Stimulated activated naive CD8-positive, alpha-beta T cell treated with anti-CD3 and anti-CD28 coated beads, Interleukin-15, Interleukin-2, amounts not matched to agents 100 ng/mL and 50 ng/mL, for 24 hours (primary cell): ENCODE data around the gene ZNF213.
"Not testable (repeated sequence)": the region's sequence is repeated elsewhere in the genome, so short reads cannot be mapped to it uniquely, and the experiment has no call there.

ENCODE experiments used
- H3K27ac Mint-ChIP-seq: one replicate; pipeline ENCODE4 v1.8.0; 2021; ENCODE audit warnings: mild to moderate bottlenecking, mixed read lengths
- H3K27me3 Mint-ChIP-seq: one replicate; pipeline ENCODE4 v1.8.0; 2021; ENCODE audit warnings: mixed read lengths
- H3K36me3 Mint-ChIP-seq: one replicate; pipeline ENCODE4 v1.8.0; 2021; ENCODE audit warnings: low read depth, mixed read lengths
- H3K4me1 Mint-ChIP-seq: one replicate; pipeline ENCODE4 v1.8.0; 2021; ENCODE audit warnings: low read depth, mixed read lengths
- H3K4me3 Mint-ChIP-seq: one replicate; pipeline ENCODE4 v1.8.0; 2021; ENCODE audit warnings: mild to moderate bottlenecking, mixed read lengths
- H3K9me3 Mint-ChIP-seq: one replicate; pipeline ENCODE4 v1.8.0; 2021; ENCODE audit warnings: mixed read lengths

The ZNF213 gene

GRCh38 chr16:3137267-3137666, 2.4 kb downstream of the ZNF213 start:
- H3K9me3 Mint-ChIP-seq, result no peaks in the 10 kb centered on the region
- peaks cover 8% of the 10 kb centered on the region for H3K36me3 Mint-ChIP-seq
- peaks cover 21% of the 10 kb centered on the region for H3K4me1 Mint-ChIP-seq
- H3K27ac Mint-ChIP-seq, result no peak overlapping the region
- H3K27me3 Mint-ChIP-seq, result no peaks in the 10 kb centered on the region
- H3K4me3 Mint-ChIP-seq, result no peak overlapping the region

- Mint-ChIP-seq H3K27ac (no peak overlapping the region), H3K36me3 (peaks cover 8% of the 10 kb centered on the region), H3K4me3 (no peak overlapping the region), H3K9me3 (no peaks in the 10 kb centered on the region), H3K4me1 (peaks cover 16% of the 10 kb centered on the region), H3K27me3 (no peaks in the 10 kb centered on the region)
These were observed 3.5 kb downstream of the ZNF213 start for GRCh38 chr16:3138342-3138741.

- Mint-ChIP-seq H3K36me3 (peaks cover 8% of the 10 kb centered on the region), H3K27ac (no peak overlapping the region), H3K4me1 (peaks cover 15% of the 10 kb centered on the region), H3K9me3 (no peaks in the 10 kb centered on the region), H3K27me3 (no peaks in the 10 kb centered on the region), H3K4me3 (no peak overlapping the region)
These were observed 4.1 kb downstream of the ZNF213 start for GRCh38 chr16:3138823-3139426.

- H3K36me3 Mint-ChIP-seq, H3K9me3 Mint-ChIP-seq, H3K27me3 Mint-ChIP-seq, H3K27ac Mint-ChIP-seq, H3K4me3 Mint-ChIP-seq: not testable (repeated sequence)
- peaks cover 15% of the 10 kb centered on the region for H3K4me1 Mint-ChIP-seq
These were observed 4.7 kb downstream of the ZNF213 start for GRCh38 chr16:3139561-3139960.

GRCh38 chr16:3140603-3141427, 6.0 kb downstream of the ZNF213 start:
- no peaks in the 10 kb centered on the region for H3K9me3 Mint-ChIP-seq
- H3K4me3 Mint-ChIP-seq, result no peak overlapping the region
- no peak overlapping the region for H3K27ac Mint-ChIP-seq
- no peaks in the 10 kb centered on the region for H3K27me3 Mint-ChIP-seq
- peaks cover 9% of the 10 kb centered on the region for H3K4me1 Mint-ChIP-seq
- H3K36me3 Mint-ChIP-seq, result peaks cover 8% of the 10 kb centered on the region

- peaks cover 2% of the 10 kb centered on the region for H3K4me1 Mint-ChIP-seq
- H3K9me3 Mint-ChIP-seq, result no peaks in the 10 kb centered on the region
- H3K4me3 Mint-ChIP-seq, result no peak overlapping the region
- no peak overlapping the region for H3K27ac Mint-ChIP-seq
- peaks cover 8% of the 10 kb centered on the region for H3K36me3 Mint-ChIP-seq
- no peaks in the 10 kb centered on the region for H3K27me3 Mint-ChIP-seq
These were observed 7.0 kb downstream of the ZNF213 start for GRCh38 chr16:3141781-3142311.

GRCh38 chr16:3142327-3142726, 7.5 kb downstream of the ZNF213 start:
- no peaks in the 10 kb centered on the region for H3K4me1 Mint-ChIP-seq
- H3K27ac Mint-ChIP-seq, result no peak overlapping the region
- no peaks in the 10 kb centered on the region for H3K9me3 Mint-ChIP-seq
- H3K36me3 Mint-ChIP-seq, result peaks cover 8% of the 10 kb centered on the region
- H3K27me3 Mint-ChIP-seq, result no peaks in the 10 kb centered on the region
- no peak overlapping the region for H3K4me3 Mint-ChIP-seq

GRCh38 chr16:3142770-3143169, 7.9 kb downstream of the ZNF213 start:
- Mint-ChIP-seq H3K4me1 (no peaks in the 10 kb centered on the region), H3K27ac (no peak overlapping the region), H3K4me3 (no peak overlapping the region), H3K9me3 (no peaks in the 10 kb centered on the region), H3K27me3 (no peaks in the 10 kb centered on the region), H3K36me3 (peaks cover 8% of the 10 kb centered on the region)

GRCh38 chr16:3143189-3143588, 8.4 kb downstream of the ZNF213 start:
- Mint-ChIP-seq H3K9me3 (no peaks in the 10 kb centered on the region), H3K4me1 (no peaks in the 10 kb centered on the region), H3K27ac (no peak overlapping the region), H3K36me3 (peaks cover 8% of the 10 kb centered on the region), H3K27me3 (no peaks in the 10 kb centered on the region), H3K4me3 (no peak overlapping the region)

- Mint-ChIP-seq H3K27ac (no peak overlapping the region), H3K4me3 (no peak overlapping the region), H3K4me1 (no peaks in the 10 kb centered on the region), H3K27me3 (no peaks in the 10 kb centered on the region), H3K9me3 (no peaks in the 10 kb centered on the region), H3K36me3 (peaks cover 8% of the 10 kb centered on the region)
These were observed 8.9 kb downstream of the ZNF213 start for GRCh38 chr16:3143598-3144320.

- Mint-ChIP-seq H3K36me3 (peaks cover 8% of the 10 kb centered on the region), H3K9me3 (no peaks in the 10 kb centered on the region), H3K27ac (no peak overlapping the region), H3K4me3 (no peak overlapping the region), H3K4me1 (peaks cover 5% of the 10 kb centered on the region), H3K27me3 (no peaks in the 10 kb centered on the region)
These were observed 9.6 kb downstream of the ZNF213 start for GRCh38 chr16:3144321-3144983.

GRCh38 chr16:3145151-3145550, 10.3 kb downstream of the ZNF213 start:
- Mint-ChIP-seq H3K27me3 (no peaks in the 10 kb centered on the region), H3K9me3 (no peaks in the 10 kb centered on the region), H3K4me1 (peaks cover 10% of the 10 kb centered on the region), H3K36me3 (peaks cover 8% of the 10 kb centered on the region), H3K27ac (no peak overlapping the region), H3K4me3 (no peak overlapping the region)

- peaks cover 12% of the 10 kb centered on the region for H3K4me1 Mint-ChIP-seq
- H3K27ac Mint-ChIP-seq, result no peak overlapping the region
- H3K27me3 Mint-ChIP-seq, result no peaks in the 10 kb centered on the region
- no peaks in the 10 kb centered on the region for H3K9me3 Mint-ChIP-seq
- H3K4me3 Mint-ChIP-seq, result no peak overlapping the region
- peaks cover 8% of the 10 kb centered on the region for H3K36me3 Mint-ChIP-seq
These were observed 10.8 kb downstream of the ZNF213 start for GRCh38 chr16:3145660-3146059.

- Mint-ChIP-seq H3K9me3 (no peaks in the 10 kb centered on the region), H3K4me1 (peaks cover 24% of the 10 kb centered on the region), H3K36me3 (peaks cover 5% of the 10 kb centered on the region), H3K27me3 (no peaks in the 10 kb centered on the region), H3K4me3 (no peak overlapping the region), H3K27ac (no peak overlapping the region)
These were observed 12.4 kb downstream of the ZNF213 start for GRCh38 chr16:3147046-3147756.
